Liver (tissue), 9 donors: ENCODE results near the gene PIK3R5. TPM values are rescaled to one million over a fixed set of nuclear protein-coding genes. Genes with fewer than 3 reads are reported as not detected.
"Not testable (repeated sequence)": the region's sequence is repeated elsewhere in the genome, so short reads cannot be mapped to it uniquely, and the experiment has no call there.

Source experiments
- DNase-seq: peaks from one replicate; pipeline ENCODE4 v3.0.0-alpha.2; 2017; ENCODE audit warnings: low spot score
- H3K27ac ChIP-seq, 2 donors: one replicate each; pipeline ENCODE4 v1.7.0; 2013; ENCODE audit warnings: inconsistent platforms in 2 of 2, low read length in 2 of 2, control low read depth in 1 of 2, low read depth in 1 of 2, mild to moderate bottlenecking in 1 of 2
- H3K27me3 ChIP-seq, 4 donors: one replicate each; pipeline versions ENCODE4 v1.6.1 to v1.7.0; 2013; ENCODE audit warnings: low read length in 3 of 4, inconsistent platforms in 1 of 4, mild to moderate bottlenecking in 1 of 4, moderate library complexity in 1 of 4; ENCODE audit not compliant: control insufficient read depth in 4 of 4, insufficient read depth in 4 of 4
- H3K36me3 ChIP-seq, 4 donors: one replicate each; pipeline versions ENCODE4 v1.6.1 to v1.7.0; 2013; ENCODE audit warnings: low read length in 3 of 4, mild to moderate bottlenecking in 3 of 4, low read depth in 1 of 4, moderate library complexity in 1 of 4; ENCODE audit not compliant: control insufficient read depth in 4 of 4, insufficient read depth in 3 of 4
- H3K4me1 ChIP-seq, 4 donors: one replicate each; pipeline versions ENCODE4 v1.6.1 to v1.7.0; 2013; ENCODE audit warnings: low read length in 3 of 4, mild to moderate bottlenecking in 3 of 4, moderate library complexity in 1 of 4; ENCODE audit not compliant: control insufficient read depth in 4 of 4, insufficient read depth in 4 of 4
- H3K4me3 ChIP-seq, 3 donors: one replicate each; pipeline versions ENCODE4 v1.6.1 to v1.7.0; 2013; ENCODE audit warnings: low read length in 3 of 3, control low read depth in 1 of 3, low read depth in 1 of 3, mild to moderate bottlenecking in 1 of 3
- H3K9ac ChIP-seq, 2 donors: one replicate each; pipeline ENCODE4 v1.7.0; 2013; ENCODE audit warnings: low read length in 2 of 2, mild to moderate bottlenecking in 2 of 2, moderate library complexity in 2 of 2, control low read depth in 1 of 2, low read depth in 1 of 2
- H3K9me3 ChIP-seq, 4 donors: one replicate each; pipeline versions ENCODE4 v1.6.1 to v1.7.0; 2013; ENCODE audit warnings: low read length in 3 of 4; ENCODE audit not compliant: control insufficient read depth in 4 of 4
- ATF3 ChIP-seq: IDR thresholded peaks from 2 replicates; pipeline ENCODE4 v1.6.1; 2016; ENCODE audit warnings: antibody characterized with exemption
- CTCF ChIP-seq: fragments of 150-350 bp; IDR thresholded peaks from 2 replicates; pipeline ENCODE4 v1.5.1; 2017; ENCODE audit warnings: improper control_type of control experiment, low read depth, low read length; ENCODE audit not compliant: missing input control
- FOXA2 ChIP-seq: IDR thresholded peaks from 2 replicates; pipeline ENCODE4 v1.6.1; 2016; ENCODE audit warnings: antibody characterized with exemption
- HNF4A ChIP-seq, 2 donors: conservative IDR thresholded peaks; 2 replicates each; pipeline ENCODE4 v1.6.1; 2016; ENCODE audit warnings: antibody characterized with exemption in 2 of 2, mild to moderate bottlenecking in 2 of 2
- JUND ChIP-seq, 2 donors: IDR thresholded peaks; 2 replicates each; pipeline ENCODE4 v1.6.1; 2016; ENCODE audit warnings: antibody characterized with exemption in 2 of 2
- NR2F2 ChIP-seq: IDR thresholded peaks from 2 replicates; pipeline ENCODE4 v1.6.1; 2016; ENCODE audit warnings: antibody characterized with exemption
- RAD21 ChIP-seq, 2 donors: IDR thresholded peaks; 2 replicates each; pipeline ENCODE4 v1.6.1; 2016; ENCODE audit warnings: antibody characterized with exemption in 2 of 2, mild to moderate bottlenecking in 2 of 2
- RXRA ChIP-seq, 2 donors: IDR thresholded peaks; 2 replicates each; pipeline ENCODE4 v1.6.1; 2017 to 2018; ENCODE audit warnings: antibody characterized with exemption in 2 of 2, mild to moderate bottlenecking in 1 of 2
- SP1 ChIP-seq: IDR thresholded peaks from 2 replicates; pipeline ENCODE4 v1.6.1; 2018; ENCODE audit warnings: antibody characterized with exemption, mild to moderate bottlenecking
- TAF1 ChIP-seq: conservative IDR thresholded peaks from 2 replicates; pipeline ENCODE4 v1.6.1; 2016; ENCODE audit warnings: antibody characterized with exemption, mild to moderate bottlenecking
- ZBTB33 ChIP-seq: IDR thresholded peaks from 2 replicates; pipeline ENCODE4 v1.6.1; 2016; ENCODE audit warnings: antibody characterized with exemption
- WGBS: extraction: QIAGEN DNeasy Blood & Tissue Kit; methylation state at CpG from one replicate; pipeline ENCODE4 v1.1.7; 2013; 5-methylcytosine and 5-hydroxymethylcytosine counted together
- polyA plus RNA-seq, 2 donors: library from polyadenylated mRNA; stranded (reverse) in 1 of 2; unstranded in 1 of 2; fragments of 200-250 nt in 1 of 2; fragments of >200 nt in 1 of 2; fragmentation: Nextera tagmentation in 1 of 2; extraction: Ambion mirVana in 1 of 2; gene quantifications; one replicate each; pipeline versions ENCODE4 v1.2.1 to v1.2.3, GENCODE V29; 2013 to 2015
- total RNA-seq, 2 donors: library from RNA; depleted of rRNA; stranded (reverse); fragments of >200 nt; gene quantifications; one replicate each; pipeline ENCODE4 v1.2.3, GENCODE V29; 2014
- donor health status: healthy.
- donor health status: healthy.
- donor health status: healthy.
- donor health status: healthy.
- donor health status: healthy.

Gene PIK3R5
- total and polyA plus RNA-seq, 4 donors = 0.93 to 7.8 (median 2.6) TPM

GRCh38 chr17:8991514-8992285, 26.2 kb upstream of the PIK3R5 start:
- TF ChIP-seq JUND (IDR thresholded peaks at IDR 0.05) = no peak
- no peak for TF ChIP-seq SP1
- TF ChIP-seq CTCF = peak; percentile 75
- peak; percentile 78 to 80 for TF ChIP-seq RAD21 (IDR thresholded peaks at IDR 0.05)
- peak in 1 of 2 donors; percentile 7 for TF ChIP-seq HNF4A (conservative IDR thresholded peaks at IDR 0.05)
- TF ChIP-seq FOXA2 = no peak
- TF ChIP-seq RXRA (IDR thresholded peaks at IDR 0.05) = no peak
- Histone ChIP-seq H3K4me1 (peaks cover 0 to 5% (median under 1%) of the 10 kb centered on the region in 4 donors), H3K9ac (no peak overlapping the region), H3K4me3 (no peak overlapping the region), H3K9me3 (no peaks in the 10 kb centered on the region), H3K27me3 (no peaks in the 10 kb centered on the region), H3K36me3 (no peaks in the 10 kb centered on the region), H3K27ac (no peak overlapping the region)
- WGBS = 60% methylated on average over 10 of the region's 10 CpGs
- DNase-seq = peak; percentile 62

GRCh38 chr17:8988263-8988935, 22.9 kb upstream of the PIK3R5 start:
- not testable (repeated sequence) for H3K9me3 ChIP-seq, H3K27ac ChIP-seq, H3K27me3 ChIP-seq, DNase-seq, H3K4me1 ChIP-seq, H3K9ac ChIP-seq, H3K36me3 ChIP-seq, H3K4me3 ChIP-seq
- TF ChIP-seq HNF4A (conservative IDR thresholded peaks at IDR 0.05) (peak; percentile 33 to 56), FOXA2 (peak; percentile 19), RXRA (IDR thresholded peaks at IDR 0.05) (peak in 1 of 2 donors; percentile 7)
- WGBS = 70% methylated on average over 2 of the region's 2 CpGs

GRCh38 chr17:8986295-8986694, 20.8 kb upstream of the PIK3R5 start:
- Histone ChIP-seq H3K27me3 (no peaks in the 10 kb centered on the region), H3K4me3 (no peak overlapping the region), H3K36me3 (no peaks in the 10 kb centered on the region), H3K4me1 (peaks cover 0 to 9% (median under 1%) of the 10 kb centered on the region in 4 donors), H3K9me3 (peaks cover 0 to 6% (median 1%) of the 10 kb centered on the region in 4 donors), H3K27ac (no peak overlapping the region), H3K9ac (no peak overlapping the region)
- no peak for DNase-seq
- TF ChIP-seq ATF3 (no peak), CTCF (no peak), SP1 (no peak), ZBTB33 (no peak), NR2F2 (no peak), TAF1 (no peak), RXRA (IDR thresholded peaks at IDR 0.05) (no peak)
- 90% methylated on average over 2 of the region's 2 CpGs for WGBS
